ENCODE measurements around the gene GCH1.

DNA sequence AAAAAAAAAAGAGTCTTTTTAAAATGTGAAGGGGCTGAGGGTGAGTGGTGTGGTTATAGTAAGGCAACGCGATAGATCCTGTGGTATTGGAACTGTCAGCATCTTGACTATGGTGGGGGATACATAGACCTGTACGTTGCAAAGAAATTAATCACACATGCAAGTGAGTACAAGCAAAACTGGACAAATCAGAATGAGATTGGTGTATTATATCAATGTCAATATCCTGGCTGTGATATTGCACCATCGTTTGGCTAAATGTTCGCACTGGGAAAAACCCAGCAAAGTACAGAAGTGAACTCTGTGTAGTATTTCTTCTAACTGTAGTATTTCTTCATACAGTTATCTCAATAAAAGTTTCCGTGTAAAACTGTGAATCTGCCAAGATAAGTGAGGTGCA, 67.9 kb downstream of the GCH1 start:
- no peak for TF ChIP-seq GATA2 (IDR thresholded peaks at IDR 0.05; ENCODE audit: low read depth, low read length)
- no peak for TF ChIP-seq GATA3 (IDR thresholded peaks at IDR 0.05; ENCODE audit: low read depth, low read length)
